Measurements from ENCODE around the gene ATP13A3. TPM values are rescaled to one million over a fixed set of nuclear protein-coding genes. Genes with fewer than 3 reads are reported as not detected.

The ATP13A3 gene
- total RNA-seq, 1 donor from 2014 or later = 98.2 TPM

DNA sequence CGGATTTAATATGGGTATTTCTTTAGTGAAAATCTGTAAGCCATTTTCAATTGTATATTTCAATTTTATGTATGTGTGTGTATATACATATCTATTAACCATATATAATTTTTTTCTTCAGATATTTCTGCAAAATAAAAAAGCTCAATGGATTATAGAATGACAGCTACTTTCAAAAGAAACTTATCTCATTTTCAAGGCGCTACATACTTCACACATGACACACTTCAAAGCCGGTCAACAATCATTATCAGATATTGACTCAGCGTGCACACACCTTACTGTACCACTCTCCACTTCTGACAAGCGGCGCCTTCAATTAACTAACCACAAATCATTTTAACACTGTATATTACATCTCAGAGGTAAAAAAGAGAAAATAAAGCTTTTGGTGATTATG lies 39.6 kb downstream of the ATP13A3 start:
- no peak for DNase-seq (ENCODE audit: extremely low read depth, low read depth, low spot score)

DNA sequence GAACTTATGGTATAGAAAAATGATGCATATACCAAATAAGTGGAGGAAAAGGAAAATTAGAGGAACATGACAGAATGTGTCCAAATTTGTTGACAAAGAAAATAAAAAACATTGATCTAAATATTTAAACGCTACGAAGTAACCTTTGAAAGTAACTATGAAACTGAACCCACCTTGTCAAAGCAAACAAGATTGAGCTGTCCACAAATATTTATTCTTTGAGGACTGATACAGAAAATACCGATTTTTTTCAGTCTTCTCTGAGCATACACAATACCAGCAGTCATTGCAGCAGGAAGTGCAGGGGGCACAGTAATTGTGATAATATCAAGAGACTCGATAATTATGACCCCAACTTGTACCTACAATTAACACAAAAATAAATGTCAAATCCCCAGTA lies 40.0 kb downstream of the ATP13A3 start:
- DNase-seq (ENCODE audit: extremely low read depth, low read depth, low spot score) = no peak

DNA sequence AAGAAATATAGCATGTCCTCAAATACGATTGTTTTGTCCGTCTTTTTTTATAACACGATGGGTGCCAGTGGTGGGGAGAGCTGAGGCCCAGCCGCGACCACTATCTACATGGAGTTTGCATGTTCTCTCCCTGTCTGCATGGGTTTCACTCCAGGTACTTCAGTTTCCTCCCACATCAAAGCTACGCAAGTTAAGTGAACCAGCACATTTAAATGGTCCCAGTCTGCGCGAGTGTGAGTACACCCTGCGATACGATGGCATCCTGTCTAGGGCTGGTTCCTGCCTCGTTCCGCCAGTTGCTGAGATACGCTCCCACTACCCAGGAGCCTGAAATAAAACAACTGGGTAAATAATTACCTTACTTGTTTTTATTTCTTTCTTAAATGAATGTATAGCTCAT lies 40.6 kb downstream of the ATP13A3 start:
- DNase-seq (ENCODE audit: extremely low read depth, low read depth, low spot score) = no peak

DNA sequence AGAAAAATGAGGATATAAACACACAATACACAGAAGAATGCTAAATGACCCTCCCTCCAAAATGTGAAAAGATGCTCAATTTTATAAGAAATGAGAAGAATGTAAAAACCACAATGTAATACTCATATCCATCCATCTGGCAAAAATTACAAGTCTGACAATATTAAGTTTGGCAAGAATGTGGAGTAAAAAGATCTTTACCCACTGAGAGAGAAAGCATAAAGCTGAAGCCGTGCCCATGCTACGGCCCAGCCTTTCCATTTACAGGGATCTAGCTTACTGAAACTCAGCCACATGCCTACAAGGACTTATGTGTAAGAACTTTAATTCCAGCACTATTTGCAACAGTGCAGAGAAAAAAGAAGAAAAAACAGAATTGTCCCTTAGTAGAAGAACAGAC lies 42.9 kb downstream of the ATP13A3 start:
- DNase-seq (ENCODE audit: extremely low read depth, low read depth, low spot score) = no peak

DNA sequence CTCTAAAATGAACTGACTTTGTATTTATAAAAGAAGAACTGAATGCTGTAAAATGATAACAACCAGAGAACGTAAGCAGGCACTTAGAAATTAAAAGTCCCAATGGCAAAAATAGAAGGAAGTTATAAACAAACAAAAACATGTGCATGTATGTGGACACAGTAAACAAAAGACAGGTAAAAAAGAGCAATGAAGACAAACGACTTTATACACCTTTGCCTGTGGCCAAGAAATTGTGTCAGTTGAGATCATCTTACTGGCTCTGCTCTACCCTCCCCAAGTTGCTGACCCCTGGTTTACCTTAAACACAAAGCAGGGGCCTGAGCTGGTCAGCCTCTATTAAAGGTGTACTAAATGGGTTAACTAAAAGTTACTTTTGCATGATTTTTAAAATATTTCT lies 46.0 kb downstream of the ATP13A3 start:
- no peak for DNase-seq (ENCODE audit: extremely low read depth, low read depth, low spot score)

DNA sequence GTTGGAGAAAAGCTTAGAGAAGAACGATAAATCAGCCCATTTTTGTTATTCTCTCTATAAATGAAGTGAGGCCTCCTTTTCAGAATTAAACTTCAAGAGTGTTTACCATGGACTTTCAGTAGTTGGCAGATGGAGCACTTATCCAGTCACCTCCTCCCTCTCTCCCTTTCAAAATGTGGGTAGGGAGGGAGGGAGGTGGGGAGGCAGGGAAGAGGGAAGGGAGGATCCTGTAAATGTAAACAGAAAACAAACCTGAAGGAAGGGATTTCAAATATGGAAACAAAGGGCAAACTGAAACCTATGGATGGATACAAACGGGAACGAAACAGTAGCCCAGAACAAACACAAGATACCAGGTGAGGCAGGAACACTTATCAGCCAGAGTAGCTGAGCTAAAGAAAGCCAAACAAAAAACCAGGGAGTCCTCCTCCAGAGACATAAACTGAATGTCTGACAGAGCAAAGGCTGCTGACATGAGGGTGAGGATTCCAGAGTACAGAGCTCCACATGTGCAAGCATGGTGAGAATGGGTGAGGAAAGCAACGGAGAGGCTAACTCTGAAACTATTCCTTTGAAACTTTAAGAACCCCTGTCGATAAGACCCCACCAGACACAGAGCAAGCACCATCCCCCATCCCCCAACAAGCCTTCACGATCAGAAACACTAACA lies 46.8 kb downstream of the ATP13A3 start:
- no peak for DNase-seq (ENCODE audit: extremely low read depth, low read depth, low spot score)

DNA sequence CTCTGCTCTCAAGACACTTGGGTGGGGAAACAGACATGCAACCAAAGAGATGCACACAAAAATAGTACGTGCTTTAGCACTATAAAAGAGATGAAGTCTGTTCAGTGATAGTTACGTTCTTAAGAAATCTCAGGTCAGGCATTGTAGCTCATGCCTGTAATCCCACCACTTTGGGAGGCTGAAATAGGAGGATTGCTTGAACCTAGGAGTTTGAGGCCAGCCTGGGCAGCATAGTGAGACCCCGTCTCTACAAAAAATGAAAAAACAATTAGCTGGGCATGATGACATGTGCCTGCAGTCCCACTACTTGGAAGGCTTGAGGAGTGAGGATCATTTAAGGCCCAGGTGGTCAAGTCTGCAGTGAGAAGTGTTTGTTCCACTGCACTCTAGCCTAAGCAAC lies 52.3 kb downstream of the ATP13A3 start:
- DNase-seq (ENCODE audit: extremely low read depth, low read depth, low spot score) = no peak

DNA sequence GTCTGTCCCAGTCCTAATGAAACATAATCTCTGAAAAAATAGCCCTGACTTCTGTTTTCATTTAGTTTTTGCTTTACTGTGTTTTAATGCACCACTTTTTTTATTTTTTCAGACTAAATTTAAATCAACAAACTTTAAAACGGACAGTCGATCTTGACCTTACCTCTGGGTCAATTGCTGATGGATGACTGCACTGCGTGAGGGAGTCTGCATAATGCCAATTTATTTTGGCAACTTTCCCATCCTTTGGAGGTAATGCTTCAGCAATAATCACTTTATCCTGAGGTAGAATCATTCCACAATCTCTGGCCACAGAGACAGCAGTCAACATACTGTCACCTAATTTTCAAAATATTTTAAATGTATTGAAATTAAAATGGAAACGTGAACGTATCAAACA lies 55.2 kb downstream of the ATP13A3 start:
- no peak for DNase-seq (ENCODE audit: extremely low read depth, low read depth, low spot score)

DNA sequence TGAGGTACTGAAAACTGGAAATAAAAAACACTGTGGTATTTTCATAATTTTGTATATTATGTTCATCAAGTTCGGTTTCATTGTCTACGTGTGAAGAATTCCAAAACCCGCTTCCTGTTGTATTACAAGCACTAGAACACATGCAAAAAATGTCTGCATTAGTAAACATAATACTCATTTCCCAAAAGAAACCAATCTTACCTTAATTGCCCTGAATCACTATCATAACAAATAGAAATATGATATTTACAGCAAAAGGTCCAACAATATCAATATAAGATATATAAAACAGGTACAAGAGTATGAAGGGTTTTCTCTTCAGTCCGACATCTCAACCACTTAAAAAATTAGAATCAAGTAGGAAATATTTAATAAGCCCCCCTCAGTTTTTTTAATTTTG lies 61.4 kb downstream of the ATP13A3 start:
- DNase-seq (ENCODE audit: extremely low read depth, low read depth, low spot score) = no peak

DNA sequence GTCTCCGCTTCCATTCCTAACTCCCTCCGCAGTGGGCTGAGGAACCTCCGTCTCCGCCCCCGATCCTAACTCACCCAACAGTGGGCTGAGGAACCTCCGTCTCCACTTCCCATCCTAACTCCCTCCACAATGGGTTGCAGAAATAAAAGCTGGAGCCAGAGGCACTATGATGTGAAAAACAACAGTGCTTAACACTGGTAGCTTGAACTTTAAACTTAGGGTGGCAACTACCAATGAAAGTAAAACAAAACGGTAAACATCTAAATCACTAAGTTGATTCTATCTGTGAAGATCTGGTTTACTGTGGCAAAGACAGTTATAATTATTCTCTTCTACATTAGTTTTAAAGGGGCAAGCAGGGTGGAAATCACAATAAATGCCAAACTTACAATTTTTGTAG lies 61.8 kb downstream of the ATP13A3 start:
- DNase-seq (ENCODE audit: extremely low read depth, low read depth, low spot score) = no peak

DNA sequence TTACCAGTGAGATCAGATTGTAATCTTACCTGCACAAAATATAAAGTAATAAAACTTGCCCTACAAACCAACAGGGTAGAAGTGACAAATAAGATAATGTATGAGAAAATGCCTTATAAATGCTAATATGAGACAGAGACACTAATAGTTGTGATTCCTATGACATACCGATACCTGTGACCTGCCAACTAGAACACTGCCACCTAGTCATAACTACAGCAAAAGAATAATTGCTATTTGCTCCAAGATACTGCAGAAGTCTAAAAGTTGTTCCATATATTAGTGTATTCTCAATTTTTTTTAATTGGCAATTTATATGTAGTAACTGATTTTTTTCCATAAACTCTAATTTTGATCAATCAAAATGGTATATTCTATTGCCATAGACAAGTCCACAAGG lies 62.4 kb downstream of the ATP13A3 start:
- DNase-seq (ENCODE audit: extremely low read depth, low read depth, low spot score) = no peak

DNA sequence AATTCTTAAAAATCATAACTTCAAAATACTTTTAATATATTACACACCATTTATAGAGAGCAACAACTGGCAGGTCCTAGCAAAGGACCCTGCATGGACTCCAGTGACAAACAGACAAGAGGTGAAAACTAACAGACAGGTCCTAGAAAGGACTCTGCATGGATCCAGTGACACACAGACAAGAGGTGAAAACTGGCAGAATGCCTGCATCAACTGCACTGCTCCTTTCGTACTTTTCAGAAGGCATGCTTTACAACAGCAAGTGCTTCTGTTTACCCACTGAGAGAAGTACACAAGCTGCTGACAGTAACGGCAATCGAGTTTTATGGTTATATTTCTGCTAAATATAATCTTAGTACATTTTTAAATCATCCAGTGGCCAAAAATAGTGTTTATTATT lies 63.5 kb downstream of the ATP13A3 start:
- no peak for DNase-seq (ENCODE audit: extremely low read depth, low read depth, low spot score)

DNA sequence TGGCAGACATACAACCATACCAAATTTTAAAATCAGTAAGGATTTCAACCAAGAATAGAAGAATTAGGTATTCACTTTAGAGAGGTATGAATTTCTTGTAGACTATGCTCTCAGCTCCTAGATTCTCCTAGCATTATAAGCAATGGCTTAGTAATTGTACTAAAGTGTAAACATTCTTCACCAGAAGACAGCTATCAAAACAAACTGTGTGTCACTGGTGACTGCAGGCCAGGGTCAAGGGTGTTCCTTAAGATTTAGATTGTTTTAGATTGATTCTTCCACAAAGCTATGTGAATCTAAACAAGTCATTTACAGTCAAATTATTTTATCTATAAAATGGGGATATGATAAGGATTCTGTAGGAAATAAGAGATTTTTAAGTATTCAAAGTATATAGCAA lies 64.6 kb downstream of the ATP13A3 start:
- no peak for DNase-seq (ENCODE audit: extremely low read depth, low read depth, low spot score)

DNA sequence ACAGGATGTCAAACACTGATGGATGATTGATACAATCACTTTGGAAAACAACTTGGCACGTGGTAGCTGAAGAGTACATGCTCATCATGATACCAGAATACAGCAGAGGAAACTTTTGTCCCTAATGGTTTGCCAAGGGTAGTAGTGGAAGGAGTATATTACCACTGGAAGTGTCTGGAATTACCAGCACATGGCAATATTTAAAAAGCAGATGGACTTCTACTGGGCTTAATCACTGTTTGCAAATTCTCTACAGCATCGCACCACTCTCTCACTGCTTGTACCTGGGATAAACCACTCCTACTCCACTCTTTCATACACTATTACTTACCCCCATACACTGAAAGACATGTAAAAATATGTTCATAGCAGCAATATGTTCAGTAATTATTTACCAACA lies 68.1 kb downstream of the ATP13A3 start:
- DNase-seq (ENCODE audit: extremely low read depth, low read depth, low spot score) = no peak

DNA sequence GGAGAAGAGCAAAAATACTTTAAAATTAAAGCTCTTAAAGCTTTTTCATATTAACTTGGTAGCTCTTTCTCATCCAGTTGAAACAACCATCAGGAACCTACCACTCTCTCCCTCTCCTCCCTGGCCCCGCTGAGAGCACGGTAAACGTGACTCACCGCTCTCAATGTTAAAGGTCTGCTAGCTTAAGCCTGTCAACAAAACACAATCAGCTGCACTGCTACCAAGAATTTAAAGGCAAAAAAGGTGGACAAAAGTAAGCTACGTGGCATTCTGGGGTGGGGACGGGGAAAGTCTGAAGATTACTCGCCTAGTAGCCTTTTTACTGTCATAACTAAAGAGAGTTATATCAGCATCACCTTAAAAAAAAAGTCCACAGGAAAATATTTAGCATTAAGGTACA lies 79.4 kb downstream of the ATP13A3 start:
- no peak for DNase-seq (ENCODE audit: extremely low read depth, low read depth, low spot score)

DNA sequence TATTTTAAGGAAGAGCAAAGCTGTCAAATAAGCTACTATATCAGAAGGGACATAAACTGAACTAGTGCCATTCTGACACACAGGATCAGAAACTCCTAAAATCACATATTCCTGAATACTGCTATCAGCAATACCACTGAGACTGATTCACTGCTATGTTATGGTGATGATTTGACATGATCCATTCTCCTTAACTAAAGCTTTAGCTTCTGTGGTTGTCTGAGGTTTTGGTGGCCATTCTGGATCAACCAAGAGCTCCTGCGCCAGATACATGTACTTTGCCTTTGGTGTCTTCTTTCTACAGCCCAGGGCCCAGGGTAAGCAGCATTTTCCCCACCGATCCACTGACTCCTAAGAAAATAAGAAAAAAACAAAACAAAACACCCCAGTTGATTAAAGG lies 81.0 kb downstream of the ATP13A3 start:
- DNase-seq (ENCODE audit: extremely low read depth, low read depth, low spot score) = no peak

DNA sequence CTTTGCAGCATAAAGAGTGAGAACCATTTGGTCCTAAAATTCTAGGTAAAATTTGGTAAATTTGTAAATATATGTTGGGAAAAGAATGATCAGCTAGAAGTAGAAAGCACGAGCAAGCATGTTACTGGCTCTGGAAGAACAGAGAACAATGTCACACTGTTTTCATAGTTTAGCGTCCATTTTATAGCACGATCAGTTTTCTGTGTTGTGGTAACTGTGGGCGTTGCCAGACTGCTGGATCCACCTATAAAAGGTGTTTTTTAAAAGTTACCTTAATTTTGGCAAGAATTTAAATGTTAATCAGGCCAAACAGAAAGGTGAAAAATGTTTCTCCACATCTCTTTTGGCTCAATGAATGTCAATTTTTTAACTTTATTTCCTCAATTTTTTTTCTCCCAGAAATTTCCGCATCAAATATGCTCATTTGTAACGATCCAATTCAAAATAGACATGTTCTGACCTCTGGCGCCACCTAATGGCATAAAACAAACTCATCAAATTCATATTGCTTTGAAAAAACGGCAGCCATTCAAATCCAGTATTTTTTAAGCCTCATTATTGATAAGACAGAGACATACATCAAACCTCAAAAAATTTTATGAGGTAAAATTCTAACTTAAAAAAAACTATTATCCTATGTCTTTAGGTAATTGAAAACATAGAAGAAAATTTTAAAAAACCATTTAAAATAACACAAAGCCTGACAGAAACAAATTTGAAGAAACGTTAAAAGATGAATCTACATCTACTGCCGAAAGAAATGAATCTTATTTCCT lies 82.2 kb downstream of the ATP13A3 start:
- no peak for DNase-seq (ENCODE audit: extremely low read depth, low read depth, low spot score)

DNA sequence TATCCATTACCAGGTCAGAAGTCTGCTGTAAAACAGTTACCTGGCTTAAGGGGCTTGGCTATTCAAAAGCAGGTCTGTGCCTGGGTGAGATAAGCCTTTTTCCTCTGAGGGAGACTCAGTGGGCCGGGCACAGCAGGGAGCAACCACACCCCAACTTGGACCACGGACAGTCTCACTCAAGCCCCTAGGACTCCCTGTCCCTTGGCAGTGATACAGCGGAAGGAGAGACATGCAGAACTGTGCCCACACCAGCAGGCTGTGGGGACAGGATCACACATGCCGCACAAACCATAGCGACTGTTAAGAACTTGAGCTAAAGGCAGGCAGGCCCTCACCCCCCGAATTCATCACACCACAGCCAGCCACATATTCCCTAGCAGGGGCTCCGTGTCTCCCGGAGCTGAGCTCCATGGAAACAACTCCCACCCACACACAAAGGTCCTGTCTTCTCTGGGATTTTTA lies 84.9 kb downstream of the ATP13A3 start:
- no peak for DNase-seq (ENCODE audit: extremely low read depth, low read depth, low spot score)

DNA sequence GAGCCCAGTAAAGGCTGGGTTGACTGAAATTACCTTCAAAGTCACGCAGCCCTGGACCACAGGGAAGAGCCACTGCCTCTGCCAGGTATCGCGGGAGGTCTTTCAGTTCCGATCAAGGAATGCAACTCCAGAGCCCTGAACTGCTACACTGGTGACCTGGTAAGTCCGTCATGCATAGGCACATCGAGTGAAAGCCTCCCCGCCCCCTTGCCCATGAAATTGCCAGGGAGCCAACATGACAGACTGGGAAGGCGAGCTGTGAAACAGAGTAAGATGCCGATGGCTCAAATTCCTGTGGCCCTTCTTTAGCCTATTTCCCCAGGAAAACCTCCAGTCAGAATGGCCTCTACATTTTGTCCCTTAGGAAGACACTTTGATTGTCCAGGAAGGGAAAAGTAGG lies 85.5 kb downstream of the ATP13A3 start:
- DNase-seq (ENCODE audit: extremely low read depth, low read depth, low spot score) = no peak

DNA sequence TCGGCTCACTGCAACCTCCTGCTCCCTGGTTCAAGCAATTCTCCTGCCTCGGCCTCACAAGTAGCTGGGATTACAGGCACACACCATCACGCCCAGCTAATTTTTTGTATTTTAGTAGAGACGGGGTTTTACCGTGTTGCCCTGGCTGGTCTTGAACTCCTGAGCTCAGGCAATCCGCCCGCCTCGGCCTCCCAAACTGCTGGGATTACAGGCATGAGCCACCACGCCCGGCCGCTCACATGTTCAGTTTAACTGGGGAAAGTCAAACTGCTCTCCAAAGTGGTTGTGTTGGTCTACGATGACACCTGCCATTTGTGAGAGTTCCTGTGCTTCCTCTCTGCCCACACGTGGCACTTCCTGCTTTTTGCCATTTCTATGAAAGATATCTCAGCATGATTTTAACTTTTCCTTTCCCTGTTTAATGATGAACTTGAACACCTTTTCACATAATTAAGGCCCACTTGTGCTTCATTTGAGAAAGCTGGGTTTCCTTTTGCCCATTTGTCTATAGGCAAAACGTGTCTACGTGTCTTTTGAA lies 86.9 kb downstream of the ATP13A3 start:
- no peak for DNase-seq (ENCODE audit: extremely low read depth, low read depth, low spot score)

DNA sequence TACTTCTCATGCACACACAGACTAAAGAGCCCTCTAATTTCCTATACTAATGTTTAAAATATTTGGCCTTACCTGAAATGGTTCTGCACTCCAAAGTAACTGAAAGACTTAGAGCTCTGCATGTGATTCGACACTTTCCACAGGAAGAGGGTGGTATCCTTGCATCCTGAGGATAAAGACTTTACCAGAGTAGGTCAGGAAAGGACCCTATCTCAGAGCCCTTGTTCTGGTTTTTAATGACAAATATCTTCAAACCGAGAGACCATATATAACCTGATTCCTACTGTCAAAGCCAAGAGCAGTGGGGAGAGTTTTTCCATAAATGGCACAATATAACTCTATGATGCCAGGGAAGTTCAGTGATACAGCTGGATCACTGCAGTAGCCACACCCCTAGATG lies 87.6 kb downstream of the ATP13A3 start, which contains the start of gene GP5:
GP5 (minus strand) TSS at position 101 of the 400 bp plus-strand sequence. CDS start 984 bp downstream, outside the sequence.
- DNase-seq (ENCODE audit: extremely low read depth, low read depth, low spot score) = no peak

DNA sequence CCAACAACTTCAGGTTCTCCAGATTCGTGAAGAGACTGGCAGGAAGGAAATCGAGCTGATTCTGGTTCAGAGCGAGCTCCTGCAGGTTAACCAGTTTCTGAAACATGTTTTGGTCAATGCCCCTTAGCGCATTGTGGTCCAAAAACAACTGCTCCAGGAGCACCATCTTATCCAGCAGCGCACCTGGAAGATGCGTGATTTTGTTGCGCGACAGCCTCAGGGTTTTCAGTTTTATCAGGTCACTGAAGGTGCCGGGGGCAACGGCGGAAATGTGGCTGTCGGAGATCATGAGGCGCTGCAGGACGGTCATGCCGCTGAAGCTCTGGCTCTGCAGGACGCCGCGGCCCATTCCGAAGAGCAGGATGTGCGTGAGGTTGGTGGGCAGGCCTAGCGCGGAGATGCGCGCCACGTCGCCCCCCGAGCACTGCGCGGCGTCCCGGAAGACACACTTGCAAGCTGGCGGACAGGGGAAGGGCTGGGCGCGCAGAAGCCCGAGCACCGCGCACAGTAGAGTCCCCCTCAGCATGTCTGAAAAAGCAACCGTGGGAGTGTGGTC lies 89.0 kb downstream of the ATP13A3 start:
- no peak for DNase-seq (ENCODE audit: extremely low read depth, low read depth, low spot score)

Data from glomerular endothelial cell (primary cell).